NCI-H2196 (cell line): ENCODE data around the gene KRTAP10-4.
"Not testable (repeated sequence)": the region's sequence is repeated elsewhere in the genome, so short reads cannot be mapped to it uniquely, and the experiment has no call there.

Source experiments
- DNase-seq: peaks from one replicate; lab custom pipeline; 2025; ENCODE audit not compliant: unreplicated experiment; lab: John Stamatoyannopoulos, UW

Gene KRTAP10-4

DNA sequence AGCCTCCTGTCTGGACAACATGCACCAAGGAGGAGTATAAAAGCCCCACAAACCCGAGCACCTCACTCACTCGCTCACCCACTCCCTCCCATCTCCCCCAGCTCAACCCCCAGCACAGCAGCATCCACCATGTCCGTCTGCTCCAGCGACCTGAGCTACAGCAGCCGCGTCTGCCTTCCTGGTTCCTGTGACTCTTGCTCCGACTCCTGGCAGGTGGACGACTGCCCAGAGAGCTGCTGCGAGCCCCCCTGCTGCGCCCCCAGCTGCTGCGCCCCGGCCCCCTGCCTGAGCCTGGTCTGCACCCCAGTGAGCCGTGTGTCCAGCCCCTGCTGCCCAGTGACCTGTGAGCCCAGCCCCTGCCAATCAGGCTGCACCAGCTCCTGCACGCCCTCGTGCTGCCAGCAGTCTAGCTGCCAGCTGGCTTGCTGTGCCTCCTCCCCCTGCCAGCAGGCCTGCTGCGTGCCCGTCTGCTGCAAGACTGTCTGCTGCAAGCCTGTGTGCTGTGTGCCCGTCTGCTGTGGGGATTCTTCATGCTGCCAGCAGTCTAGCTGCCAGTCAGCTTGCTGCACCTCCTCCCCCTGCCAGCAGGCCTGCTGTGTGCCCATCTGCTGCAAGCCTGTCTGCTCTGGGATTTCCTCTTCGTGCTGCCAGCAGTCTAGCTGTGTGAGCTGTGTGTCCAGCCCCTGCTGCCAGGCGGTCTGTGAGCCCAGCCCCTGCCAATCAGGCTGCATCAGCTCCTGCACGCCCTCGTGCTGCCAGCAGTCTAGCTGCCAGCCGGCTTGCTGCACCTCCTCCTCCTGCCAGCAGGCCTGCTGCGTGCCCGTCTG is at the start of gene KRTAP10-4:
TSS of gene KRTAP10-4 (plus strand) at position 100 of the 827 bp plus-strand sequence. CDS start at position 130, 30 bp downstream.
- DNase-seq, result not testable (repeated sequence)

- DNase-seq, result no peak
Observed at GRCh38 chr21:44524414-44525371, 48.8 kb upstream of the KRTAP10-4 start.

- no peak for DNase-seq
Observed at GRCh38 chr21:44525391-44526095, 48.0 kb upstream of the KRTAP10-4 start.

GRCh38 chr21:44526096-44526997 is 47.2 kb upstream of the KRTAP10-4 start:
- no peak for DNase-seq

- no peak for DNase-seq
Observed at GRCh38 chr21:44527156-44527982, 46.2 kb upstream of the KRTAP10-4 start.

DNA sequence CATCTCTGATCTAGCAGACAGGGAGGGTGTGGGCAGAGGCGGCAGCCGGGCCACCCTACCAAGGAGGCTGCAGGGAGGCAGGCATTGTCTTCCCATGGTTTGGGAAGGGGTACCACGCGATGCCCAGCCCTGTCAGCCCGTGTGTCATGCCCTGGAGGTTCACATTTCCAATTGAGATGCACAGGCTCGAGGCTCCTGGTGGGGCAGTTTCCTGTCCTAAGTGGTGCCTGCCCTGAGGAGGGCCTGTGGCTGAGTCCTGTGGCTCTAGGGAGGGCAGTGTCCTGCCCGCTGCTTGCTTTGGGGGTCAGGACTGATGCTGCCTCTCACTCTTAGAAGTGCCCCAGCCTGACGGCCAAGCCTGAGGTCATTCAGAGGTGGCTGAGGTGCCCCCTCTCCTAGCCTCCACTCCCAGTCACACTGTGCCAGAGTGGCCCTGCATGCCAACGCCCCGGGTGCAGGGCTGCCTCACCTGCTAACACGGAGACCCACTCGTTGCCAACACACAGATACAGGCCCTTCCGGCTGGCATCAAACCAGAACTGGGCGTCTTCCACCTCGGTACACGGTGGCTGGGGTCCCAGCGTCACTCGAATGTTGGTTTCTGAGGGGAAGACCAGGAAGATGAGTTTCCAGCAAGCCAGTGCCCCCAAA is 45.4 kb upstream of the KRTAP10-4 start:
- DNase-seq, result no peak

DNA sequence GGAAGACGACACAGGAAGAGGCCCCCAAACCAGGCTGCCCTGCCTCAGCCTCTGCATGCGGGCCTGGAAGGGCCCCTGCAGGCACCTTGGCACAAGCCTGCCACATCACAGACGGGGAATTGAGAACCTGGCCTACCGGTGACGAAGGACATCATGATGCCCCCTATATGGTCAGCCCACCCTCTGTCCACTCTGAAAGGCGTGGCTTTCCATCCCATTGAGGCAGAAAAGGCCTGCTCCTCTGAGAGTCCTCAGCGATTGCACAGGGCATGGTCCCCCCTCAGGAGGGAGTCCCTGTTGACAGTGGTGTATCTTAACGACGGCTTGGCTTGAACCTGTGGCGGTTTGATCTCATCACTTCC is 44.9 kb upstream of the KRTAP10-4 start:
- no peak for DNase-seq

DNA sequence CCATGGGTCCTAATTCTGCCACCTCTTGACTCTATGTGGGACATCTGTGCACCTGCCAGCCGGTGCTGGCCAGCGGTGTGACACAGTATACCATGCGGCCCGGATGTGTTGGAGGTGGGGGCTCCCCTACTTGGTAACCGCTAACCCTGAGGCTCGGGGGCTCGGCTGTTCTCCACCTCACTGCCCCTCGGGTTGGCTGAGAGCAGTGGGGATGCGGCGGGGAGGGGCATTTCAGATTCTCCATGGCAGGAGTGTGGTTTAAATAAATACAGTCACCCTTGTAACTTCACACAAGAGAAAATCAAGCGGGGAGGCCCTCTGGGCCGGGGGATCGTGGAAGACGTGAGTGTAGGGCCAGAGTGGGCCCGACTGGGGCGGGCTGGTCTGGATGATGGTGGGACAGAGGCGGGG is 44.5 kb upstream of the KRTAP10-4 start:
- DNase-seq, result no peak

- DNase-seq, result no peak
Observed at GRCh38 chr21:44529503-44530125, 43.9 kb upstream of the KRTAP10-4 start.

GRCh38 chr21:44530221-44530902 is 43.2 kb upstream of the KRTAP10-4 start:
- DNase-seq, result no peak

DNA sequence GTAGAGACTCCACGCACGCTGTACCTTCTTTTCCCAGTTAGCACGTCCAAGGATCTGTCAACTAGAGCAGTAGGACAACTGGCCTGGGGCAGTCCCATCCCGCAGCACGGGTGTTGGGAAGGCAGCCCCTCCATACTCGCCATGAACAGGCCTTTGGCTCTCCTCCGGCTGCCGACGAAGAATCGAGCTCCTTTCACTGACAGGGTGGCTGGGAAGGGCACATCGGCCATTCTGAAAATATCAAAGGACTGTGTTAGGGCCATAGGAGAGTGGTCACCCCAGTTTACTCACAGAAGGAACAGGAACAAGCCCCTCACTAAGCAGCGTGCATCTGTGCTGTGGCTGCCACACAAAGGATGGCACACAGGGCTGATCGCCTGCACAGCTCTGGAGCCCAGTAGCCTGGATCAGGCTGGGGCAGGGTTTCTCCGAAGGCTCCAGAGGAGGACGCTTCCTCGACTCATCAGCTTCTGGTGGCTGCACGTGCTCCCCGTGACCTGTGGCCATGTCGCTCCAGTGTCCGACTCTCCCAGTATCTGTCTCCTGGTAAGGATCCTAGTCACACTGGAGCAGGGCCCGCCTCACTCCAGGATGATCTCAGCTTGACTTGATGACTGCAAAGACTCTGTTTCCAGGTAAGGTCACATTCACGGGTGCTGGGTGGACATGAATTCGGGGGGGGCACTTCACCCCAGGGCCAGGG is 42.5 kb upstream of the KRTAP10-4 start:
- no peak for DNase-seq

DNA sequence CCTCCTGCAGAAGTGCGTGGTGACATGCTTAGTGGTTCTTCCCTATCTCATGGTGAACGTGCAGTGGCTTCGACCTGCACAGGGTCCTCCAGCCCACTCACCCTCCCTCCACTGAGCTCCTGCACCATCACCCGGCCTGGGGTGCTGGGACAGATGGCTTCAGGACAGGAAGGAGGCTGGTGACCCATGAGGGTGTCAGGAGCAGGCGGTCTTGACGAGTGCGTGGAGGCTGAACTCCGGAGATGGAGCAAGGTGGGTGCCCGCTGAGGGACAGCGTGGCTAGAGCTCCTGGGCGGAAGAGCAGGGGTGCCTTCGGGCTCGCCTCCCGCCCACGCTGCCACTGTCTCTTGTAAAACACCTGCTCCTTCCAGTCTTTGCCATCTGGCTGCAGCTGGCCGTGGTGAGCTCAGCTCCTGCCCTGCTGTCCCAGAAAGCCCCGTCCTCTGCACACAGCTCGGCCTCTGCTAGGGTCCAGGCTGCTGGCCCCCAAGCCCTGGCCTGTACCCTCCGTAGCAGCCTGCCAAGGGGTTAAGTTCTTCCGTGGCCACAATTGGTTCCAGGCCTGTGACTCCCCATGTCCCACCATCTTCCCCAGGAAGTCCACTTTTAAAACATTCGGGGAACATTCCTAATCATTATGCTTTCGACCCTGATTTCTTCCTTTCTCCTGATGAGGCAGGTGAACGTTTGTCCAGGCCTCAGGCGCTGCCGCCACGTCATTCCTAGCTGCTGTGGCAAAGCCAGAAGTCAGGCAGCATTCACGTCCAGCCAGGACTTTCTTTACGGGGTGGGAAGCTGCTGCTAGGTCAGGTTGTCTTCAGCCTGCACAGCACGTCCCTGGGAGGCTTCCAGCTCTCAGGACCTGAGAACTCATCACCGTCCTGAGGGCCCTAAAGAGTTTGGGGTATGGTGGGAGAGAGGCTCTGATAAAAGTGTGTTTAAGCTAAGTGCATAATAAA is 41.6 kb upstream of the KRTAP10-4 start:
- no peak for DNase-seq

DNA sequence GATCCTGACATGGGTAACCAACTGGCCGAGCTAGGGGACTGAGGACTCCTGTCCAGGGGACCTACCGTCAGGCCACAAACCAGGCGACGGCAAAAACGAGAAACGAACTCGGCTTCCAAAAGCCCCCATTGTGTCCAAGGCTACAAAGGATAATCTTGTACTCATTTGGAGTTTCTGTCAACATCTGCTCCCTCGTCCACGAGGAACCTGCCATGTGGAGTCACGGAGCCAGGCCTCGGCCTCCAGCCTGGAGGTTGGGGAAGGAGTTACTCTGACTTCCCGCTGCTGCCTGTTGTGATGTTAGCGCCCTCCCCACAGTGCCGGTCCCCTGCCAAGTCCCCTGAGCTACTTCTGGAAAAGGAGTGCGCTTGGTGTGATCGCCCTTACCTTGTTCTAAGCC is 40.8 kb upstream of the KRTAP10-4 start:
- no peak for DNase-seq

DNA sequence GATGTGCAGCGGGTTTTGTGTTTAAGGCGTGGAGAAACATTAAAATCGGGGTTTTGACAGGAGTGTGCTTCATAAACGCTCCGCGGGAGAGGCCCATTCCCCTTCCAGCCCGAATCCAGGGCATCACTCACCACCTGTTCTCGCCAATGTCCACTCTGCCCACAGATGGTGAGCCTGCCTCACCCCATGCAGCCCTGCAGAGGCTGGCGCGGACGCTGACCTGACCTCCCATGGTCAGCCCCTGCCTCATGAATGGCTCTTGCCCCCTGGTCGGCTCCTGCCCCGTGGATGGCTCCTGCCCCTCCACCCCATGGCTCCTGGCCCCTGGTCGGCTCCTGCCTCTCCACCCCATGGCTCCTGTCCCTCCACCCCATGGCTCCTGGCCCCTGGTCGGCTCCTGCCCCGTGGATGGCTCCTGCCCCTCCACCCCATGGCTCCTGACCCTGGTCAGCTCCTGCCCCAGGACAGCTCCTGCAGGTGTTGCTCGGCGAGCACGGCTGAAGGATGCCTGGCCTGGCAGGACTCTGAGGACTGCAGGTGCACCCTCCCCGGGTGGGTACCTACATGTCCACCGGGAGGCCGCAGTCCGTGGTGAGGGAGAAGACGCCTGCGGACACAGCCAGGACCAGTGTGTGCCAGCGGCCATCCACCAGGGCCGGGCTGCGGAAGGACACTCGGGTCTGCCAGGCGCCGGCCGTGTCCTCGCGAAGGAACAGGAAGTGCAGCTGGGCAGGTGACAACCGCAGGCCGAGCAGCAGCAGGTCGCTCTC is 40.2 kb upstream of the KRTAP10-4 start:
- DNase-seq, result no peak

DNA sequence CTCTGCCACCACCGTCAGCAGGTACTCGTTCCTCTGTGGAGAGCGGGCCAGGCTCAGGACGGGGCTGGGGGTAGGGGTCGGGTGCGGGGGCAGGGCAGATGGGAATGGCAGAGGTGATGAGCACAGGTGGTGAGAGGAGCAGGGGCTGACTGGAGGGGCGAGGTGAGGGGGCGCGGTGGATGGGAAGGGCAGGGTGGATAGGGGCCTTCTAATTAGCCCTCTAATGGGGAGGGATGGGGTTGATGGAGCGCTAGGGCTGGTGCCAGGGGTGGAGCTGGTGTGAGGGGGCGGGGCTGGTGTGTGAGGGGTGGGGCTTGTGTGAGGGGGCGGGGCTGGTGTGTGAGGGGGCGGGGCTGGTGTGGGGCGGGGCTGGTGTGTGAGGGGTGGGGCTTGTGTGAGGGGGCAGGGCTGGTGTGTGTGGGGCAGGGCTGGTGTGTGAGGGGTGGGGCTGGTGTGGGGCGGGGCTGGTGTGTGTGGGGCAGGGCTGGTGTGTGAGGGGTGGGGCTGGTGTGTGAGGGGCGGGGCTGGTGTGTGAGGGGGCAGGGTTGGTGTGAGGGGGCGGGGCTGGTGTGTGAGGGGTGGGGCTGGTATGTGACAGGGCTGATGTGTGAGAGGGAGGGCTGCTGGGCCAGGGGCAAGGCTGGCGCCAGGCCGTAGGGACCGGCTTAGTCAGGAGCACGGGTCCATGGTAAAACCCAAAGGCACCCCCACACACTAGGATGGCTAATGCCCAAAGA is 39.5 kb upstream of the KRTAP10-4 start:
- DNase-seq, result no peak
